Measurements from ENCODE around the gene DSG3. TPM values are rescaled to one million over a fixed set of nuclear protein-coding genes. Genes with fewer than 3 reads are reported as not detected.

The DSG3 gene
- polyA plus RNA-seq, 12 donors = 0.14 to 28.0 (median 5.9) TPM; not detected in 7

DNA sequence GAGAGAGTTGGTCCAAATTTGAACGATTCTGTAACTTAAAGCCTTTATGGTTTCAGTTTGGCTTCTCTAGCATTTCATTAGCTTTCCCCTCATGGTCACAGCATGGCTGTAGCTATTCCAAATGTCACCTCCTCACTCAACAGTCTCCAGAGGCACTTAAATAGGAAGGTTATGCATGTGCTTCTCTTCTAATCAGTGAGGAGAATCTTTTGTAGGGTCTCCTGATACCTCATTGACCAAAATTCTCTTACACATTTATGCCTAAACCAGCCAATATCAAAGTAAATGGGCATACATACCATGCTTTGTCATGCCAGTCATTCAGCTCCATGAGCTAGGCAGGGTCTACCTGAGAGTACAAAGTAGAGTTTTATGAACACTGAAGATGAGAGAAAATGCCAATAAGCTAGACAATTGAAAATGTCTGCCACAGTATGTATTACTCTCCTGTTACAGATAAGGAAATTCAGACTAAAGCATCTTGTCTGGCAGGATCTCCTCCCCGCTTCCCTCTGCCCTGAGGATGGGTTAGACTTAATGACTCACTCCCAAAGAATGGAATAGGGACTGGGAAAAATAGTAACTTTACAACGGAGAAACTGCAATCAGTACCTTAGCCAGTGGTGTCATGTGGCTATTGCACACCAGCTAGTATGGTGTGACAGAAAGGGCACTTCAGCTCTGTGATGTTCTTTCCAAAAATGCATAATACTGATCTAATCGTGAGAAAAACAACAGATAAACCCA, 65.8 kb downstream of the DSG3 start:
- DNase-seq = no peak

DNA sequence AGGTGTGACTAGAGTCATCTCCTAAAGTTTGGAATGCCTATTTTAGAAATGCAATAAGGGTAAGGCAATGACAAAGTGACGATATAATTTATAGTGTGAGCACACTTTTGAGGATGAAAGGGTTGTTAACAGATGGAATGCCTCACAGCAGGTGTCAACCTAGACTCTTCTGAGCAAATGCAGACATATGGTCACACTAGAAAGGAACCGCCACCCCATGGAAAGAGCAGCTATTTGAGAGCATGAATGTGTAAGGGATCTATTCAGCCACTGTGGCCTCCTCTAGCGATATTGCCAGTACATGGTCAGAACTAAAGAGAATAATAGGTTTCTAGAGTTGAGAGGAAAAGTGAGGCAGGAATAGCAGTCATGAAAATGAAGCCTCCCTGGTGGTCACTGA, 68.9 kb downstream of the DSG3 start:
- DNase-seq = no peak

DNA sequence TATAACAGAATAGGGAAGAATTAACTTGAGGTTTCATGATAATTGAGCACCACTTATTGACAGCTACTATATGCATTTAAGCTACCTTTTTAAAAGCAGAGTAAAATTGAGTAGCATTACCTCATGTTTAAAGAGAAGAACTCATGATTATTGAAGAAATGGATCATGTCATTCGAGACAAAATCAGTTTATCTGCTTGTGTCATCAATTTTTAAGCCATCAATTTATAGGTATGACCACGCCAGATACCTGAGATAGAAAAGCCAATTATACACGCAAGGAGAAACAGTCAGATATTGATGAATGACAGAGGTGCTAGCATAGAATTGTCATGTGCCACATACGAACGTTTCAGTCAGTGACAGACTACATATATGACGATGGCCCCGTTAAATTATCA, 78.8 kb downstream of the DSG3 start:
- no peak for DNase-seq

Other genes starting within 250 kb of the DSG3 start
- 10 to 100 TPM in 3 of 12 donors, under 1 TPM in 2, not detected in 7; 0.26 to 76.7 (median 18.4) TPM for gene DSG1, start 129.6 kb upstream of the DSG3 start, polyA plus RNA-seq (ENCODE audit: insufficient read length in 12 of 12)
- under 1 TPM in 2 of 12 donors, not detected in 10; 0.04 to 0.08 TPM for gene DSG4, start 71.0 kb upstream of the DSG3 start, polyA plus RNA-seq (ENCODE audit: insufficient read length in 12 of 12)
- gene DSG2, start 50.4 kb downstream of the DSG3 start, polyA plus RNA-seq (ENCODE audit: insufficient read length in 12 of 12) = 10 to 100 TPM in 3 of 12 donors, 1 to 10 TPM in 8, not detected in 1; 4.2 to 22.7 (median 7.3) TPM
- gene TTR, start 144.1 kb downstream of the DSG3 start, polyA plus RNA-seq (ENCODE audit: insufficient read length in 12 of 12) = 100 to 1,000 TPM in 1 of 12 donors, 10 to 100 TPM in 1, 1 to 10 TPM in 2, under 1 TPM in 5, not detected in 3; 0.22 to 305 (median 0.60) TPM
- gene B4GALT6, start 236.8 kb downstream of the DSG3 start, polyA plus RNA-seq (ENCODE audit: insufficient read length in 12 of 12) = 10 to 100 TPM in 10 of 12 donors, 1 to 10 TPM in 1, not detected in 1; 9.6 to 16.1 (median 12.8) TPM

Measured in muscle of arm (tissue), 12 donors.